ENCODE results near the gene ZBTB16. TPM values are rescaled to one million over a fixed set of nuclear protein-coding genes. Genes with fewer than 3 reads are reported as not detected.

The ZBTB16 gene
- polyA plus RNA-seq, 1 donor from 2014 or later = 0.45 TPM

- Histone ChIP-seq H4K20me1 (ENCODE audit: insufficient read depth) (no peaks in the 10 kb centered on the region), H3K4me3 (ENCODE audit: low read length) (no peak overlapping the region), H3K79me2 (replicated peaks; ENCODE audit: insufficient read depth, low read length) (peaks cover 61% of the 10 kb centered on the region), H3K9me3 (ENCODE audit: low read length) (no peaks in the 10 kb centered on the region), H3K9ac (ENCODE audit: low read length) (no peak overlapping the region), H3K27ac (ENCODE audit: low read length) (no peak overlapping the region), H3K9me2 (ENCODE audit: insufficient read depth, low read length) (no peaks in the 10 kb centered on the region), H3K27me3 (ENCODE audit: insufficient read depth, low read depth, low read length) (no peaks in the 10 kb centered on the region), H3F3A (ENCODE audit: insufficient read depth, low read length, poor library complexity, severe bottlenecking) (no peaks in the 10 kb centered on the region), H3K4me2 (ENCODE audit: low read length) (no peak overlapping the region), H3K36me3 (ENCODE audit: insufficient read depth, low read length) (no peaks in the 10 kb centered on the region), H2AFZ (ENCODE audit: low read depth, low read length) (no peak overlapping the region)
- TF ChIP-seq EZH2 (IDR thresholded peaks at IDR 0.05; ENCODE audit: borderline replicate concordance, insufficient read depth, low read length, poor library complexity, severe bottlenecking) = no peak
- no peak for TF ChIP-seq CTCF (IDR thresholded peaks at IDR 0.05; ENCODE audit: poor library complexity, severe bottlenecking)
- TF ChIP-seq TAF1 (IDR thresholded peaks at IDR 0.05; ENCODE audit: low read depth) = no peak
- no peak for TF ChIP-seq REST (IDR thresholded peaks at IDR 0.05; ENCODE audit: borderline replicate concordance)
- no peak for TF ChIP-seq SMC3 (conservative IDR thresholded peaks at IDR 0.05; ENCODE audit: poor library complexity)
- TF ChIP-seq RAD21 (conservative IDR thresholded peaks at IDR 0.05) = no peak
- TF ChIP-seq EP300 (conservative IDR thresholded peaks at IDR 0.05; ENCODE audit: poor library complexity, severe bottlenecking) = no peak
- TF ChIP-seq POLR2AphosphoS5 (IDR thresholded peaks at IDR 0.05) = no peak
- TF ChIP-seq MXI1 (conservative IDR thresholded peaks at IDR 0.05; ENCODE audit: poor library complexity, severe bottlenecking) = no peak
Measured at GRCh38 chr11:114078423-114078822, 18.9 kb downstream of the ZBTB16 start.

GRCh38 chr11:114079511-114080065 lies 20.1 kb downstream of the ZBTB16 start:
- H3K79me2 ChIP-seq (replicated peaks; ENCODE audit: insufficient read depth, low read length) = peaks cover 67% of the 10 kb centered on the region
- no peak overlapping the region for H2AFZ ChIP-seq (ENCODE audit: low read depth, low read length)
- no peaks in the 10 kb centered on the region for H3F3A ChIP-seq (ENCODE audit: insufficient read depth, low read length, poor library complexity, severe bottlenecking)
- no peak overlapping the region for H3K4me2 ChIP-seq (ENCODE audit: low read length)
- H3K9me2 ChIP-seq (ENCODE audit: insufficient read depth, low read length) = no peaks in the 10 kb centered on the region
- H3K36me3 ChIP-seq (ENCODE audit: insufficient read depth, low read length) = no peaks in the 10 kb centered on the region
- no peak overlapping the region for H3K9ac ChIP-seq (ENCODE audit: low read length)
- H3K9me3 ChIP-seq (ENCODE audit: low read length) = no peaks in the 10 kb centered on the region
- H3K4me3 ChIP-seq (ENCODE audit: low read length) = no peak overlapping the region
- TF ChIP-seq EZH2 (IDR thresholded peaks at IDR 0.05; ENCODE audit: borderline replicate concordance, insufficient read depth, low read length, poor library complexity, severe bottlenecking) (no peak), EP300 (conservative IDR thresholded peaks at IDR 0.05; ENCODE audit: poor library complexity, severe bottlenecking) (no peak), SMC3 (conservative IDR thresholded peaks at IDR 0.05; ENCODE audit: poor library complexity) (no peak), MXI1 (conservative IDR thresholded peaks at IDR 0.05; ENCODE audit: poor library complexity, severe bottlenecking) (no peak), RAD21 (conservative IDR thresholded peaks at IDR 0.05) (no peak), REST (IDR thresholded peaks at IDR 0.05; ENCODE audit: borderline replicate concordance) (no peak), CTCF (IDR thresholded peaks at IDR 0.05; ENCODE audit: poor library complexity, severe bottlenecking) (no peak), POLR2AphosphoS5 (IDR thresholded peaks at IDR 0.05) (no peak), TAF1 (IDR thresholded peaks at IDR 0.05; ENCODE audit: low read depth) (no peak)
- H3K27ac ChIP-seq (ENCODE audit: low read length) = no peak overlapping the region
- no peaks in the 10 kb centered on the region for H4K20me1 ChIP-seq (ENCODE audit: insufficient read depth)
- no peaks in the 10 kb centered on the region for H3K27me3 ChIP-seq (ENCODE audit: insufficient read depth, low read depth, low read length)
